Measurements from ENCODE around the gene NPAS2.

The NPAS2 gene

GRCh38 chr2:100964681-100965169, 144.8 kb downstream of the NPAS2 start:
- TF ChIP-seq CTCF (IDR thresholded peaks at IDR 0.05; ENCODE audit: extremely low read depth, insufficient read depth, missing control alignments): no peak
- no peak for DNase-seq (ENCODE audit: low spot score)
- in situ Hi-C loops (cut with MboI; ENCODE audit: low pct_unique_long_range_greater_than_20kb, low sequenced_read_pairs, unreplicated experiment): no loop called here

- in situ Hi-C loops (cut with MboI; ENCODE audit: low pct_unique_long_range_greater_than_20kb, low sequenced_read_pairs, unreplicated experiment): no loop called here
- TF ChIP-seq CTCF (IDR thresholded peaks at IDR 0.05; ENCODE audit: extremely low read depth, insufficient read depth, missing control alignments): no peak
- DNase-seq (ENCODE audit: low spot score): no peak
These were observed 145.7 kb downstream of the NPAS2 start for GRCh38 chr2:100965596-100965995.

GRCh38 chr2:100967716-100968115, 147.8 kb downstream of the NPAS2 start:
- DNase-seq (ENCODE audit: low spot score): no peak
- in situ Hi-C loops (cut with MboI; ENCODE audit: low pct_unique_long_range_greater_than_20kb, low sequenced_read_pairs, unreplicated experiment): no loop called here
- TF ChIP-seq CTCF (IDR thresholded peaks at IDR 0.05; ENCODE audit: extremely low read depth, insufficient read depth, missing control alignments): no peak

- in situ Hi-C loops (cut with MboI; ENCODE audit: low pct_unique_long_range_greater_than_20kb, low sequenced_read_pairs, unreplicated experiment): no loop called here
- DNase-seq (ENCODE audit: low spot score): no peak
These were observed 148.5 kb downstream of the NPAS2 start for GRCh38 chr2:100968146-100969145.

GRCh38 chr2:100969998-100970397, 150.1 kb downstream of the NPAS2 start:
- no peak for TF ChIP-seq CTCF (IDR thresholded peaks at IDR 0.05; ENCODE audit: extremely low read depth, insufficient read depth, missing control alignments)
- in situ Hi-C loops (cut with MboI; ENCODE audit: low pct_unique_long_range_greater_than_20kb, low sequenced_read_pairs, unreplicated experiment): no loop called here
- no peak for DNase-seq (ENCODE audit: low spot score)

More at GRCh38 chr2:100968146-100969145, 148.5 kb downstream of the NPAS2 start:
- no peak for TF ChIP-seq CTCF (IDR thresholded peaks at IDR 0.05; ENCODE audit: extremely low read depth, insufficient read depth, missing control alignments)

- no peak for TF ChIP-seq CTCF (IDR thresholded peaks at IDR 0.05; ENCODE audit: extremely low read depth, insufficient read depth, missing control alignments)
- in situ Hi-C loops (cut with MboI; ENCODE audit: low pct_unique_long_range_greater_than_20kb, low sequenced_read_pairs, unreplicated experiment): no loop called here
- no peak for DNase-seq (ENCODE audit: low spot score)
These were observed 151.3 kb downstream of the NPAS2 start for GRCh38 chr2:100971221-100971620.

Data from GM13977 (cell line).